Measurements from ENCODE around the gene CSTB.

- TF ChIP-seq CTCF (conservative IDR thresholded peaks at IDR 0.05) (no peak), ZFX (IDR thresholded peaks at IDR 0.05) (no peak)
Measured at GRCh38 chr21:43754948-43755781, 20.9 kb downstream of the CSTB start.

Data from C4-2B (cell line).